Kidney (tissue), 14 donors: ENCODE data around the gene IFNK. TPM values are rescaled to one million over a fixed set of nuclear protein-coding genes. Genes with fewer than 3 reads are reported as not detected.

Experiments
- DNase-seq, 5 donors: peaks; one replicate each; pipeline ENCODE4 v3.0.0-alpha.2; 2013 to 2020
- FAIRE-seq: peaks from 2 replicates; lab custom pipeline; 2012; peaks lifted over from hg19 to GRCh38; lab: Jason Lieb, UNC
- H3K27ac ChIP-seq, 2 donors: one replicate each; pipeline ENCODE4 v1.7.0; 2013; ENCODE audit warnings: low read depth in 2 of 2, low read length in 2 of 2, inconsistent platforms in 1 of 2
- H3K27me3 ChIP-seq: one replicate; pipeline ENCODE4 v1.7.1; 2013; ENCODE audit warnings: low read length, inconsistent platforms; ENCODE audit not compliant: control insufficient read depth, insufficient read depth
- H3K36me3 ChIP-seq, 3 donors: one replicate each; pipeline versions ENCODE4 v1.7.0 to v1.7.1; 2013; ENCODE audit warnings: low read length in 3 of 3, control low read depth in 1 of 3, inconsistent platforms in 1 of 3; ENCODE audit not compliant: insufficient read depth in 3 of 3, control insufficient read depth in 2 of 3
- H3K4me1 ChIP-seq, 3 donors: one replicate each; pipeline versions ENCODE4 v1.7.0 to v1.7.1; 2013; ENCODE audit warnings: low read length in 3 of 3, inconsistent platforms in 1 of 3, low read depth in 1 of 3; ENCODE audit not compliant: control insufficient read depth in 2 of 3, insufficient read depth in 2 of 3
- H3K4me3 ChIP-seq, 3 donors: one replicate each; pipeline versions ENCODE4 v1.7.0 to v1.8.1; 2013; ENCODE audit warnings: low read length in 3 of 3, control low read depth in 1 of 3, inconsistent platforms in 1 of 3
- H3K9ac ChIP-seq, 3 donors: one replicate each; pipeline versions ENCODE4 v1.7.0 to v1.7.1; 2013; ENCODE audit warnings: low read length in 3 of 3, control low read depth in 1 of 3, inconsistent platforms in 1 of 3
- H3K9me3 ChIP-seq, 3 donors: one replicate each; pipeline versions ENCODE4 v1.7.0 to v1.7.1; 2013; ENCODE audit warnings: low read length in 3 of 3, control low read depth in 1 of 3, inconsistent platforms in 1 of 3; ENCODE audit not compliant: control insufficient read depth in 2 of 3, insufficient read depth in 1 of 3
- CTCF ChIP-seq: IDR thresholded peaks from 3 replicates; pipeline ENCODE4 v1.5.1; 2012; ENCODE audit warnings: mild to moderate bottlenecking, moderate library complexity, borderline replicate concordance; ENCODE audit not compliant: insufficient read depth; ENCODE audit errors: extremely low read depth
- intact Hi-C: fragments of 100-400 bp; cut with DNase I; formaldehyde crosslinking; loops from one replicate; pipeline ENCODE4 v1.11.1; 2022
- polyA plus RNA-seq: library from polyadenylated mRNA; stranded (reverse); fragments of 350-450 nt; fragmentation: Illumina TruSeq; extraction: RNeasy Lipid Tissue Mini Kit (QIAGEN cat#74804); gene quantifications from one replicate; pipeline ENCODE4 v1.2.3, GENCODE V29; 2014; ENCODE audit warnings: low read depth, low replicate concordance; ENCODE audit not compliant: insufficient read depth
- total RNA-seq: library from RNA; stranded (reverse); fragmentation: NEBNext Ultra II Directional; extraction: Animal tissue kit (Norgen Biotek cat#: 25700); gene quantifications from one replicate; pipeline ENCODE4 v1.2.1, GENCODE V29; 2021
- donor health status: control.
- donor health status: control.
- donor health status: control.
- donor health status: control.
- donor health status: control.
- donor health status: DM: yes; HTN: yes; CAD: no.
- donor health status: Normal renal cell carcinoma (clear cell type).

The IFNK gene
- total and polyA plus RNA-seq, 2 donors from 2014 or later = not detected

GRCh38 chr9:27506981-27507380 is 17.1 kb upstream of the IFNK start:
- Histone ChIP-seq H3K4me3 (no peak overlapping the region), H3K9me3 (peaks cover 0 to 5% (median 0%) of the 10 kb centered on the region in 3 donors), H3K27ac (no peak overlapping the region), H3K4me1 (no peaks in the 10 kb centered on the region), H3K27me3 (no peaks in the 10 kb centered on the region), H3K9ac (no peak overlapping the region), H3K36me3 (no peaks in the 10 kb centered on the region)
- intact Hi-C loops = no loop called here
- TF ChIP-seq CTCF = no peak
- DNase-seq = no peak
- no peak for FAIRE-seq

DNA sequence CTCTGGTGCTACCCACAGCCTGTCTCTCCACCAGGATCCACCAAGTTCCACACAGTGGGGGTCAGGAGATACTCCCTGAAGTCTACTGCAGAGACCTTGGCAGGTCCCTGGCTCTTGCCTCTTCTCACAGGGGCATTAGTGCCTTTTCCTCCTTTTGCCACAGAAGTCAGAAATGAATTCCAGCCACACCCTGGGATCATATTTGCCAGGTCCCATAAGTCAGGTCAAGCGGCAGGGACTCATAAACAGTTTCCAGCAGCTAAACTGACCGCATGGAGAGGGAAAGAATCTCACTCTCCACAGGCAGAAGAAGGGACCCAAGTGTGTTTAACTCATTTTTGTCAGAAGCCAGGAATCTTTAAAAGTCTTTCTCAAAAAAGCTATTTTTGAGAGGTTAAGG is 13.3 kb upstream of the IFNK start:
- DNase-seq (no peak), FAIRE-seq (no peak)
- TF ChIP-seq CTCF = no peak
- H3K9me3 ChIP-seq = no peaks in the 10 kb centered on the region
- no peak overlapping the region for H3K9ac ChIP-seq
- no peak overlapping the region for H3K27ac ChIP-seq
- intact Hi-C loops = no loop called here
- no peak overlapping the region for H3K4me3 ChIP-seq
- H3K4me1 ChIP-seq = no peaks in the 10 kb centered on the region
- H3K27me3 ChIP-seq = no peaks in the 10 kb centered on the region
- H3K36me3 ChIP-seq = no peaks in the 10 kb centered on the region

DNA sequence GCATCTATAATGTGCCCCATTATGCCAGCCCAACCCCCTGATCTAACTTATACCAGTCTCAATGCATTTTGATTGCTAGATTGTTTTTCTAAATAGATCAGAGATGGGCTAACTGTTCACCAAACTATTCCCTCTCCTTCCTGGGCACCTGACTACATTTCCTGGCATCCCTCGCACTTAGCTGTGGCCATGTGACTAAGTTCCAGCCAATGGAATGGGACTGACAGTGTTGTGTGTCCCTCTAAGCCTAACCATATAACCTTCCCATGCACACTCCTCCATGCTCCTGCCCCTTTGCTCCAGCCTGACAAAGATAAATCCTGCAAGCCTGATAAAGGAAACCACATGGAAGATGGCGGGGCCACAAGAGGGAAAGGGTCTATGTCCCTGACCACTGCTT is 12.3 kb upstream of the IFNK start:
- Histone ChIP-seq H3K27me3 (no peaks in the 10 kb centered on the region), H3K9ac (no peak overlapping the region), H3K4me1 (no peaks in the 10 kb centered on the region), H3K36me3 (no peaks in the 10 kb centered on the region), H3K27ac (no peak overlapping the region), H3K9me3 (no peaks in the 10 kb centered on the region), H3K4me3 (no peak overlapping the region)
- DNase-seq (no peak), FAIRE-seq (no peak)
- intact Hi-C loops = no loop called here
- TF ChIP-seq CTCF = no peak

- FAIRE-seq (no peak), DNase-seq (no peak)
- H3K4me3 ChIP-seq = no peak overlapping the region
- intact Hi-C loops = no loop called here
- no peaks in the 10 kb centered on the region for H3K27me3 ChIP-seq
- H3K4me1 ChIP-seq = no peaks in the 10 kb centered on the region
- no peak overlapping the region for H3K27ac ChIP-seq
- no peaks in the 10 kb centered on the region for H3K36me3 ChIP-seq
- H3K9ac ChIP-seq = no peak overlapping the region
- no peaks in the 10 kb centered on the region for H3K9me3 ChIP-seq
- TF ChIP-seq CTCF = no peak
Measured at GRCh38 chr9:27514551-27514950, 9.5 kb upstream of the IFNK start.
